ENCODE results near the gene TRIM45.
A peak's percentile ranks its signal among the peaks of the same experiment; 100 is the strongest.

TRIM45 gene

DNA sequence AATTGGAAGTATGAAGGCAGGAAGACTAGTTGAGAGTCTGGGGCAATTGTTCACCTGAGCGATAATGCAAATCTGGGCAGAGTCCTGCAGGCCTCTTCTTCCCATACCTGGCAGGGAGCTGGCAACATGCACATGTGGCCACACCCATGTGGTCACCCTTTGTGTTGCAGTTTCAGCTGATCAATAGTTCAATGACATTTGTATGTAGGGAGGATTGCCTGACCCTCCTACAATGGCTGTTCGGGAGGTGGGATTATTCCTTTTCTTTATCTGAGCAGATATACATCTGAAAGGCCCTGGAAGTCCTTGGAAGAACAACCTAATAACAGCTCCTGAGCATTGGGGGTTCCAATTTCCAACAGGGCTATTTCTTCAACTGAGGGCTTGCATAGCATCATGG lies 15.2 kb upstream of the TRIM45 start:
- Histone ChIP-seq H3K14ac (ENCODE audit: low read length in 2 of 2) (no peak overlapping the region), H4K8ac (ENCODE audit: low read length) (no peak overlapping the region), H4K91ac (ENCODE audit: low read length) (no peak overlapping the region), H3K79me1 (replicated peaks; ENCODE audit: low read length, poor library complexity, severe bottlenecking) (no peaks in the 10 kb centered on the region), H2BK120ac (ENCODE audit: low read depth, low read length) (no peak overlapping the region), H3K23ac (ENCODE audit: low read length in 2 of 2) (no peak overlapping the region), H3K9ac (ENCODE audit: low read length) (no peak overlapping the region), H2AK5ac (ENCODE audit: low read length, severe bottlenecking) (no peak overlapping the region), H3K4me2 (ENCODE audit: low read length, poor library complexity, severe bottlenecking) (no peak overlapping the region), H3K18ac (ENCODE audit: low read depth in 1 of 2, low read length in 2 of 2) (no peak overlapping the region), H3K27me3 (ENCODE audit: control insufficient read depth in 1 of 2, insufficient read depth in 1 of 2, low read length in 2 of 2) (no peaks in the 10 kb centered on the region), H2BK15ac (ENCODE audit: low read depth, poor library complexity, severe bottlenecking) (no peak overlapping the region), H3K4me1 (ENCODE audit: control insufficient read depth, insufficient read depth, low read depth, low read length) (no peaks in the 10 kb centered on the region), H2AFZ (ENCODE audit: low read depth, low read length) (no peak overlapping the region), H3K4ac (ENCODE audit: low read depth in 1 of 2, low read length in 2 of 2) (no peak overlapping the region), H3K4me3 (ENCODE audit: insufficient read depth in 1 of 2, low read depth in 1 of 2, low read length in 2 of 2) (no peak overlapping the region), H3K27ac (ENCODE audit: low read length, poor library complexity, severe bottlenecking) (no peak overlapping the region), H3K36me3 (ENCODE audit: control insufficient read depth in 1 of 2, insufficient read depth in 2 of 2, low read depth in 1 of 2, low read length in 2 of 2) (no peaks in the 10 kb centered on the region), H2BK5ac (ENCODE audit: low read depth, low read length, poor library complexity, severe bottlenecking) (no peak overlapping the region), H2BK12ac (ENCODE audit: low read length in 2 of 2) (no peak overlapping the region), H3K9me3 (ENCODE audit: control insufficient read depth, low read length) (no peaks in the 10 kb centered on the region)
- WGBS = 50% methylated on average over 2 of the region's 2 CpGs
- DNase-seq = no peak

GRCh38 chr1:117135329-117135728 lies 13.8 kb upstream of the TRIM45 start:
- Histone ChIP-seq H2BK120ac (ENCODE audit: low read depth, low read length) (no peak overlapping the region), H2BK5ac (ENCODE audit: low read depth, low read length, poor library complexity, severe bottlenecking) (no peak overlapping the region), H2AK5ac (ENCODE audit: low read length, severe bottlenecking) (no peak overlapping the region), H3K9me3 (ENCODE audit: control insufficient read depth, low read length) (no peaks in the 10 kb centered on the region), H3K18ac (ENCODE audit: low read depth in 1 of 2, low read length in 2 of 2) (no peak overlapping the region), H3K27me3 (ENCODE audit: control insufficient read depth in 1 of 2, insufficient read depth in 1 of 2, low read length in 2 of 2) (no peaks in the 10 kb centered on the region), H3K79me1 (replicated peaks; ENCODE audit: low read length, poor library complexity, severe bottlenecking) (no peaks in the 10 kb centered on the region), H3K4me3 (ENCODE audit: insufficient read depth in 1 of 2, low read depth in 1 of 2, low read length in 2 of 2) (no peak overlapping the region), H3K4me2 (ENCODE audit: low read length, poor library complexity, severe bottlenecking) (no peak overlapping the region), H4K91ac (ENCODE audit: low read length) (no peak overlapping the region), H3K4me1 (ENCODE audit: control insufficient read depth, insufficient read depth, low read depth, low read length) (peaks cover under 1% of the 10 kb centered on the region), H4K8ac (ENCODE audit: low read length) (no peak overlapping the region), H3K4ac (ENCODE audit: low read depth in 1 of 2, low read length in 2 of 2) (no peak overlapping the region), H2BK15ac (ENCODE audit: low read depth, poor library complexity, severe bottlenecking) (no peak overlapping the region), H3K14ac (ENCODE audit: low read length in 2 of 2) (no peak overlapping the region), H2AFZ (ENCODE audit: low read depth, low read length) (no peak overlapping the region), H3K36me3 (ENCODE audit: control insufficient read depth in 1 of 2, insufficient read depth in 2 of 2, low read depth in 1 of 2, low read length in 2 of 2) (no peaks in the 10 kb centered on the region), H3K23ac (ENCODE audit: low read length in 2 of 2) (no peak overlapping the region), H2BK12ac (ENCODE audit: low read length in 2 of 2) (no peak overlapping the region), H3K9ac (ENCODE audit: low read length) (no peak overlapping the region), H3K27ac (ENCODE audit: low read length, poor library complexity, severe bottlenecking) (no peak overlapping the region)
- DNase-seq = no peak
- 67% methylated on average over 1 of the region's 2 CpGs for WGBS

DNA sequence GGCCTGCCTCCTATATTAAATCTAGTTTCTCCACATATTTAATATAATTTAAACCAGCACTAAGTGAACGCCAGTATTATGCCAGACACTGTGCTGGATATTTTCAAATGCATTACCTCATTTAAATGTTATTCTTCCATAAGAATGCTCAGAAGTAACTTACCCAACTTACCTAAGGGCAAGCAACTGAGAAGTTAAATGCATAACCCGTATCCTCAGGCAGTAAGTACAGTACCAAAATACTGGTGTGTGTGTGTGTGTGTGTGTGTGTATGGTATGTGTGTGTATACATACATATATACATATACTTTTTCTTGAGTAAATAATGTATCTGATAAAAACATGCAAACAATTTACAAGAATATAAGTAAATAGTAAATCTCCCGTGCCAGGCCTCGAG lies 9.0 kb upstream of the TRIM45 start:
- Histone ChIP-seq H4K91ac (ENCODE audit: low read length) (no peak overlapping the region), H3K27ac (ENCODE audit: low read length, poor library complexity, severe bottlenecking) (no peak overlapping the region), H3K14ac (ENCODE audit: low read length in 2 of 2) (no peak overlapping the region), H4K8ac (ENCODE audit: low read length) (no peak overlapping the region), H2BK120ac (ENCODE audit: low read depth, low read length) (no peak overlapping the region), H3K4me3 (ENCODE audit: insufficient read depth in 1 of 2, low read depth in 1 of 2, low read length in 2 of 2) (no peak overlapping the region), H3K18ac (ENCODE audit: low read depth in 1 of 2, low read length in 2 of 2) (no peak overlapping the region), H3K27me3 (ENCODE audit: control insufficient read depth in 1 of 2, insufficient read depth in 1 of 2, low read length in 2 of 2) (peaks cover 6 to 7% of the 10 kb centered on the region in 2 experiments), H2AK5ac (ENCODE audit: low read length, severe bottlenecking) (no peak overlapping the region), H3K4ac (ENCODE audit: low read depth in 1 of 2, low read length in 2 of 2) (no peak overlapping the region), H2BK15ac (ENCODE audit: low read depth, poor library complexity, severe bottlenecking) (no peak overlapping the region), H3K9me3 (ENCODE audit: control insufficient read depth, low read length) (no peaks in the 10 kb centered on the region), H2BK5ac (ENCODE audit: low read depth, low read length, poor library complexity, severe bottlenecking) (no peak overlapping the region), H2AFZ (ENCODE audit: low read depth, low read length) (no peak overlapping the region), H3K4me2 (ENCODE audit: low read length, poor library complexity, severe bottlenecking) (no peak overlapping the region), H3K4me1 (ENCODE audit: control insufficient read depth, insufficient read depth, low read depth, low read length) (peaks cover 3% of the 10 kb centered on the region), H2BK12ac (ENCODE audit: low read length in 2 of 2) (no peak overlapping the region), H3K79me1 (replicated peaks; ENCODE audit: low read length, poor library complexity, severe bottlenecking) (no peaks in the 10 kb centered on the region), H3K36me3 (ENCODE audit: control insufficient read depth in 1 of 2, insufficient read depth in 2 of 2, low read depth in 1 of 2, low read length in 2 of 2) (no peaks in the 10 kb centered on the region), H3K9ac (ENCODE audit: low read length) (no peak overlapping the region), H3K23ac (ENCODE audit: low read length in 2 of 2) (no peak overlapping the region)
- WGBS = 84% methylated on average over 1 of the region's 4 CpGs
- DNase-seq = no peak

- peak; percentile 54 for DNase-seq
- H2AFZ ChIP-seq (ENCODE audit: low read depth, low read length) = no peak overlapping the region
- WGBS = 66% methylated on average over 2 of the region's 5 CpGs
- H3K4me3 ChIP-seq (ENCODE audit: insufficient read depth in 1 of 2, low read depth in 1 of 2, low read length in 2 of 2) = no peak overlapping the region
- no peak overlapping the region for H2BK15ac ChIP-seq (ENCODE audit: low read depth, poor library complexity, severe bottlenecking)
- H3K79me1 ChIP-seq (replicated peaks; ENCODE audit: low read length, poor library complexity, severe bottlenecking) = no peaks in the 10 kb centered on the region
- H3K27me3 ChIP-seq (ENCODE audit: control insufficient read depth in 1 of 2, insufficient read depth in 1 of 2, low read length in 2 of 2) = peaks cover 10 to 15% of the 10 kb centered on the region in 2 experiments
- H3K27ac ChIP-seq (ENCODE audit: low read length, poor library complexity, severe bottlenecking) = no peak overlapping the region
- no peak overlapping the region for H4K91ac ChIP-seq (ENCODE audit: low read length)
- H3K9ac ChIP-seq (ENCODE audit: low read length) = peak overlapping the region; percentile 60
- H3K4ac ChIP-seq (ENCODE audit: low read depth in 1 of 2, low read length in 2 of 2) = no peak overlapping the region
- H2BK120ac ChIP-seq (ENCODE audit: low read depth, low read length) = no peak overlapping the region
- H3K4me1 ChIP-seq (ENCODE audit: control insufficient read depth, insufficient read depth, low read depth, low read length) = peaks cover 3% of the 10 kb centered on the region
- H3K18ac ChIP-seq (ENCODE audit: low read depth in 1 of 2, low read length in 2 of 2) = no peak overlapping the region
- no peak overlapping the region for H4K8ac ChIP-seq (ENCODE audit: low read length)
- H3K23ac ChIP-seq (ENCODE audit: low read length in 2 of 2) = no peak overlapping the region
- H3K36me3 ChIP-seq (ENCODE audit: control insufficient read depth in 1 of 2, insufficient read depth in 2 of 2, low read depth in 1 of 2, low read length in 2 of 2) = no peaks in the 10 kb centered on the region
- H2AK5ac ChIP-seq (ENCODE audit: low read length, severe bottlenecking) = no peak overlapping the region
- H2BK5ac ChIP-seq (ENCODE audit: low read depth, low read length, poor library complexity, severe bottlenecking) = no peak overlapping the region
- no peak overlapping the region for H3K4me2 ChIP-seq (ENCODE audit: low read length, poor library complexity, severe bottlenecking)
- H3K9me3 ChIP-seq (ENCODE audit: control insufficient read depth, low read length) = no peaks in the 10 kb centered on the region
- H2BK12ac ChIP-seq (ENCODE audit: low read length in 2 of 2) = no peak overlapping the region
- no peak overlapping the region for H3K14ac ChIP-seq (ENCODE audit: low read length in 2 of 2)
Measured at GRCh38 chr1:117128323-117129079, 7.0 kb upstream of the TRIM45 start.

Measured in mesenchymal stem cell (in vitro differentiated cells and primary cell).